SU-DHL-6 (cell line): Measurements from ENCODE around the gene FIGLA.

Experiments used
- CTCF ChIP-seq: fragments of 200-600 bp; sonication (generic); IDR thresholded peaks from one replicate; pipeline ENCODE4 v1.5.1; 2017; ENCODE audit warnings: antibody characterized with exemption, mild to moderate bottlenecking, low read length, moderate library complexity; ENCODE audit not compliant: insufficient read depth, poor library complexity, severe bottlenecking
- EZH2phosphoT487 ChIP-seq: fragments of 200-600 bp; sonication (generic), shearing (Covaris generic); conservative IDR thresholded peaks from 2 replicates; pipeline ENCODE4 v1.6.1; 2018; ENCODE audit warnings: mild to moderate bottlenecking, antibody characterized with exemption, low read length, moderate library complexity, mixed read lengths

- TF ChIP-seq CTCF (no peak), EZH2phosphoT487 (no peak)
Observed at GRCh38 chr2:70833246-70833645, 42.8 kb upstream of the FIGLA start.
